Measurements from ENCODE around the gene PCNT.

Gene PCNT

GRCh38 chr21:46426313-46427046 is 102.5 kb downstream of the PCNT start:
- no peak overlapping the region for H3K4me3 ChIP-seq (ENCODE audit: low read depth, low read length)
- TF ChIP-seq CTCF (IDR thresholded peaks at IDR 0.05; ENCODE audit: borderline replicate concordance, insufficient read depth, low read depth, low read length), result no peak

GRCh38 chr21:46427516-46427915 is 103.6 kb downstream of the PCNT start:
- no peak for TF ChIP-seq CTCF (IDR thresholded peaks at IDR 0.05; ENCODE audit: borderline replicate concordance, insufficient read depth, low read depth, low read length)
- no peak overlapping the region for H3K4me3 ChIP-seq (ENCODE audit: low read depth, low read length)

GRCh38 chr21:46428286-46428685 is 104.3 kb downstream of the PCNT start:
- TF ChIP-seq CTCF (IDR thresholded peaks at IDR 0.05; ENCODE audit: borderline replicate concordance, insufficient read depth, low read depth, low read length), result no peak

GRCh38 chr21:46428987-46429710 is 105.2 kb downstream of the PCNT start:
- TF ChIP-seq CTCF (IDR thresholded peaks at IDR 0.05; ENCODE audit: borderline replicate concordance, insufficient read depth, low read depth, low read length), result no peak

More at GRCh38 chr21:46428286-46428685, 104.3 kb downstream of the PCNT start:
- no peak overlapping the region for H3K4me3 ChIP-seq (ENCODE audit: low read depth, low read length)

GRCh38 chr21:46429754-46430681 is 106.1 kb downstream of the PCNT start:
- no peak overlapping the region for H3K4me3 ChIP-seq (ENCODE audit: low read depth, low read length)
- TF ChIP-seq CTCF (IDR thresholded peaks at IDR 0.05; ENCODE audit: borderline replicate concordance, insufficient read depth, low read depth, low read length), result no peak

More at GRCh38 chr21:46428987-46429710, 105.2 kb downstream of the PCNT start:
- no peak overlapping the region for H3K4me3 ChIP-seq (ENCODE audit: low read depth, low read length)

GRCh38 chr21:46431448-46431847 is 107.5 kb downstream of the PCNT start:
- no peak overlapping the region for H3K4me3 ChIP-seq (ENCODE audit: low read depth, low read length)
- TF ChIP-seq CTCF (IDR thresholded peaks at IDR 0.05; ENCODE audit: borderline replicate concordance, insufficient read depth, low read depth, low read length), result no peak

Measured in GM12875 (cell line).